GM12864 (cell line): Measurements from ENCODE around the gene ADAMTS9.

Experiments used
- DNase-seq: peaks from one replicate; pipeline ENCODE4 v3.0.0-alpha.2; 2011; ENCODE audit warnings: low read depth
- H3K4me3 ChIP-seq: 2 replicates; pipeline ENCODE4 v1.5.1; 2011; ENCODE audit warnings: mild to moderate bottlenecking, low read depth, low read length, control low read depth
- CTCF ChIP-seq: IDR thresholded peaks from 2 replicates; pipeline ENCODE4 v1.5.1; 2011; ENCODE audit warnings: low read depth, mild to moderate bottlenecking, moderate library complexity, low read length, control low read depth, inconsistent platforms; ENCODE audit errors: missing control alignments

The ADAMTS9 gene

GRCh38 chr3:64726414-64727090, 38.8 kb upstream of the ADAMTS9 start:
- DNase-seq = no peak
- no peak for TF ChIP-seq CTCF

GRCh38 chr3:64718976-64719375, 31.2 kb upstream of the ADAMTS9 start:
- no peak overlapping the region for H3K4me3 ChIP-seq
- TF ChIP-seq CTCF = no peak
- no peak for DNase-seq

More at GRCh38 chr3:64726414-64727090, 38.8 kb upstream of the ADAMTS9 start:
- no peak overlapping the region for H3K4me3 ChIP-seq

GRCh38 chr3:64717872-64718613, 30.2 kb upstream of the ADAMTS9 start:
- peak; percentile 7 for TF ChIP-seq CTCF
- H3K4me3 ChIP-seq = no peak overlapping the region
- no peak for DNase-seq

GRCh38 chr3:64717411-64717810, 29.6 kb upstream of the ADAMTS9 start:
- no peak for TF ChIP-seq CTCF
- DNase-seq = no peak
- H3K4me3 ChIP-seq = no peak overlapping the region

GRCh38 chr3:64716110-64716710, 28.4 kb upstream of the ADAMTS9 start:
- no peak for TF ChIP-seq CTCF
- DNase-seq = no peak
- H3K4me3 ChIP-seq = no peak overlapping the region

GRCh38 chr3:64715211-64715982, 27.6 kb upstream of the ADAMTS9 start:
- no peak for TF ChIP-seq CTCF
- no peak overlapping the region for H3K4me3 ChIP-seq
- no peak for DNase-seq
